Fibroblast of skin of left quadriceps (primary cell): ENCODE measurements around the gene PIR.

Experiments used
- DNase-seq, 2 experiments: peaks; one replicate each; pipeline ENCODE4 v3.0.0-alpha.2; 2013; ENCODE audit warnings: low read depth in 2 of 2

The PIR gene

GRCh38 chrX:15349046-15349445 is 144.1 kb downstream of the PIR start:
- DNase-seq: no peak

- no peak for DNase-seq
Measured at GRCh38 chrX:15345976-15346375, 147.2 kb downstream of the PIR start.

DNA sequence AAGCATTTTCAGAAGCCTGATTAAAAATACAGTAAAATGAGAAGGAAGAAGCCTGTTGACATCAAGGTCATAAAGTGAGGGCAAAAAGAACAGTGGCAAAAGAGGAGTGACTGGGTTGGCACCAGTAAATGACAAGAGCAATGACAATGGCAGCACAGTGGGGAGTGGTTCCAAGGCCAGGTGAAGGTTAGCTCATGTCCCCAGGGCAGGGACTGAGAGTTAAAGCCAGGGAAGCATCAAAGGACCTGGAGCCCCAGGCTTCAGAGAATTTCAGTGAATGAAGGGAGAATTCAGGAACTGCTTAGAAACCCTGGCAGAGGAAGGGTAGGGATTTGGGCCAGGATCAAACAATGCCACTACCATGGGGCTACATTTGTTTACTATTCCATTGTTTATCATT is 149.0 kb downstream of the PIR start:
- no peak for DNase-seq

GRCh38 chrX:15343075-15343476 is 150.1 kb downstream of the PIR start:
- no peak for DNase-seq

DNA sequence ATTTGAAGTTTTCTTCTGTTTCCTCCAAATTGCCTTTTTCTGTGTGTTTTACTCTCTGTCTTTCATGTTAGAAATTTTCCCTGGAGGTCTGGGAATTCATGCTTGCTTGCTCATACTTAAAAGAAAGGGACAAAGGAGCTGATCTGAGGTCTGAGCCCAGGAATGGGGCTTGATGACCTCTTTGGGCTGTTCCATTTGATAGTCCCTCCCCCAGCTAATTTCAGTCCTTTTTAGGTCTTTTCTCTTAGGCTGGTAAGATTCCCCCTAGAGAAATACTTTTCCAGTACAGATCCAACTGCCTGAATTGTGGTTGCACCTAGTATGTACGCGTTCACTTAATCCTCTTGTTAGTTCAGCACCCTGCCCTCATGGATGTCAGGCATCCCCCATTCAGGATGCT is 152.3 kb downstream of the PIR start:
- no peak for DNase-seq

DNA sequence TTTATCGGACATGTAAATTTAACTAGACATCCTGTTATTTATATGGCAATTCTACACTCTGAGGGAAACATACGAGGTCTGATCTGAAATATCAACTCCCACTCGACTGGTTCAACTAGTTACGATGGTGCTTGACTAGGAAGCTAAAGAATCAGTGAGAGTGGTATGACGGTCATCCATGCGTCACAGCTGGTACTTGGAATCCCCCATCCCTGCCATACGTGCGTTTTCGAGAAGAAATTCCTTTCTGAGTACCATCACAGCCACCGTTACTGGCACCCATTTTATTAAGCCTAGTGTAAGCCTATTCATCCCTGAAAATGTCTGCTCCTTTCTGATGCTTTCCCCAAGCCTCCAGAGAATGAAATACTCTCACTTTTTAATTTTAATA is 157.1 kb downstream of the PIR start:
- DNase-seq: no peak

- DNase-seq: peak; percentile 91 to 92
Measured at GRCh38 chrX:15335135-15336022, 157.8 kb downstream of the PIR start, which contains the start of gene PIGA. Gene PIGA (minus strand): TSS chrX:15335523. CDS start chrX:15331930, 3,593 bp downstream.
